GM03348 (cell line): ENCODE results near the gene ABL1.

Experiments used
- DNase-seq: peaks from one replicate; pipeline ENCODE4 v3.0.0; 2012; ENCODE audit warnings: low spot score

ABL1 gene

DNA sequence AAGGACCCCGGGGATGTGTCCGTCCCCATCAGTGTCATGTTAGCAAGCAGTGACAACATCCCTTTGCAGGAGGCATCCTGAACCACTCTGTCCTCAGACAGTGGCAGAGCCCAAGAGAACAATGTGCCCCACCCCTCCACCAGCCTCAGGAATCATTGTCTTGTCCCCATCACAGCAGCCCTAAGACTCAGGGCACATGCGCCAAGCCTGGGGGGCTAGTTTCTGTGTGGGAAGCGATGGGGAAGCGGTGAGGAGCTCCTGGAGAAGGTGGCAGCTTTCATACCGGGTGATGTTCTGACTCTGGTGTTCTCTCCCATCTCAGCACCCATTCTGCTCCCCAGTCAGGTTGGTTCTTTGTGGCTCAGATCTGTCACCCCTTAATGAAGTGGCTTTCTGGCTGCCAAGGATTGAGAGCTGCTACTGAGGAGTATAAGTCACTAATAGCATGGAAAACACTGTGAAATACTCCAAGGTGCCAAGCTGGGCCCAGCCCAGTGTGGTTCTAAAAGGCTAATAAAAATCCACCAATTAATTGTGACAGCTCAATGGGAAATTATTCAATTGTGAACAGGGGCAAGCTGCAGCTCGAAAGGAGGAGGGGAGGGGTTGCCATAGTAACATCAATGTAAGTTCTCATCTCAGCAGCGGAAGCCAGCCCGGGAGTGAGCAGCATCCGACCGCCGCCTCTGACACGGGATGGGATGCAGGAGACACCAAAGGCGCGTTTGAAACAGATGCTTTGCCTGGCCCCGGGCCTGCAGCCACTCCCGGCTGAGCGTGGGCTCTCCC is 56.8 kb downstream of the ABL1 start:
- DNase-seq: no peak

DNA sequence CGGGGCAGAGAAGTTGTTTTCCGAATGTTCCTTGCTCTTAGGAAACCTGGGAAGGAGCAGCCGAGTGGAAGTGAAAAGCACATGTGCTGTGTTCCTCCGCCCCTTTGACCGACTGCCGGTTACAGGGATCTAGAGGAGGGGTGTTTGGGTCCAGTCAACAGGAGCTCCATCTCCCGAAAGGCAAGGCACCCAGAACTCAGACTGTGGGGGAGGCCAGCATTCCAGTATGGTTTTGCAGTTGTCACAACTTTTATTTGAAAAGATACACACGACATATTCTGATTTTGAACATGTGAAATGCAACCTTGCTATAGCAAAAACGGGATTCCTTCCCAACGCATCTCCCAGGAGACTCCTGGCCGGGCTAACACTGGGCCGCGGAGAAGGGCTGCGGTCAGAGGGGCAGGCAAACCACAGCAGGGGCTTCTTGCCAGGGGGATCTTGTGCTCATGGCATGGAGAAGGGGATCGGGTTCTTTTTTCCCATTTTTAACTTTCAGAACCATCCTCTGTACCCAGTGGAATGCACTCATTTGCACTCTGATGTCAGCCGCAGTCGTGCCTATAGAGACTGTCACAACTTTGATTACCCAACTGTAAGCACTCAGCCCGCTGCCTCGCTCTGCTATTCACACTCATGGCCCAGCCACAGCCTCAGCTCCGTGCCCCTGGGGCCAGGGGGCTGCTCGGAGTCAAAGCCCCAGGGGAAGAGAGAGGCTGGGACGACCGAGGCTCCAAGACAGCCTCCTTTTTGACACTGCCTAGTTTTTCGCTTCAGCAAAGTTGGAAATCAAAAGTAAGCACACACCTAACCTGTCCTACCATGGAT is 57.6 kb downstream of the ABL1 start:
- no peak for DNase-seq

DNA sequence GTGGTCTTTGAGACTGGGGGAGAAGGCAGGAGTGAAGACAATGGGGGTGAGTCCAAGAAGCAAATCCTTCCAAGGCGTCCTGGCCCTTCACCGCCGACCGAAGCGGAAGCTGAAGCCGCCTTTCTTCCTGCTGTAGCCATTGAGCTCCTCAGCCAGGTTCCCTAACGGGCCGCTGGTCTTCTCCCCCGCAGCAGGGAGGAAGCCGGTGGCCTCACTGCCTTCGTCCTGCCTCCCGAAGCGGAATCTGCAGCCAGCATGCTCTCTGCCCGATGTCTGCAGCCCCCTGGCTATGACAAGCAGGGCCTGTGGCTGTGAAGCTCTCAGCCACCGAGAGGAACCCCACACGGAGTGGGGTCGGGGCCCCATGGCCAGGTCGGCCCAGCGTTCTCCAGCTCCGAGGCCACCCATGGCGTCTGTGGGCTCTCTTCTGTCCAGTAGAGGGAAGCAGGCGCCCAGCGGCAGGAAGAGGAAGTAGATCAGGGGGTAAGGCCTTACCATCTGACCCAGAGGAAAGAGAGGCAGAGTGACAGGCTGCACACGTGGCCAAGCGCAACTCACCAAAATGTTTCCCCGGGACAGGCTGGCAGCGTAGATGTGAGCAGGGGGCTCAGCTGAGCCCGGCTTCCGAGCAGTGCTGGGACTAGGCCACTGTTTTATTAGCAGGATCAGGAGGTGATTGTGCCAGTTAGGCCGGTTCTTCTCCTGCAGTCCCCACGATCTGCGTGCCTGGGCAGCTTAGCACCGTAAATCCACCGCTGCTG is 58.5 kb downstream of the ABL1 start:
- DNase-seq: no peak

DNA sequence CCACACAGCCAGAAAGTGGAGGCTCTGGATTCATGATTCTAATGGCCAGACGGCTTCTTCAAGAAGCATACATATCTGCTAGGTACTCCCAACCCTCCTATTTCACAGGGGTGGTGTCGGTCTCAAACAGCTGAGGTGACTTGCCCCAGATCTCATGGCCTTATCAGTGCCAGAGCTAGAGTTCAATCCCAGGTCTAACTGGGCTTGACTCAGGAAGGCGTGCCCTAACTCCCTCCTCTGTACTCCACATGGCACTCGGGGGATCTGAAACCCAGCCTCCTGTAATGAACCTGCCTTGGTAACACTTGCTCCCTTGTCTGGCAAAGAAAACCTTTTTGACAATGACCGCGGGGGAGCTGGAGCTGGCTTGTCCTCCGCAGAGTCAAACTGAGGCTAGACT is 59.5 kb downstream of the ABL1 start:
- no peak for DNase-seq

DNA sequence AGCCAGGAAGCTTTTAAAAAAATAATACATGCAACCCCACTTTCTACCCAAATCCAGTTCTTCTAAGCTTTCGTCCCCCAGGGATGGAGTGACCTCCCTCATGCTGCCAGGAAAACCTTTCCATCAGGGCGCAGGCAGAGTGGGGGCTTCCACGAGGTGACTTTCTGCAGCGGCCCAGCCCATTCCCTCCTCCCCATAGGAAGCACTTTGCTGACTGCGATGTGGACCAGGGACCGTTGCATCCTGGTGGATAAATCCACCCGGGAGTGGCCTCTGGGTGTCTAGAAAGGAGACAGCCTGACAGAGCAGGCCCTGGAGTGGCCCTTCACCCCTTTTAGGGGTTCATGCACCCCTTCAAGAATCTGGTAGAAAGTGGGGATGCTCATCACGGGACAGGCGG is 60.0 kb downstream of the ABL1 start:
- DNase-seq: no peak

DNA sequence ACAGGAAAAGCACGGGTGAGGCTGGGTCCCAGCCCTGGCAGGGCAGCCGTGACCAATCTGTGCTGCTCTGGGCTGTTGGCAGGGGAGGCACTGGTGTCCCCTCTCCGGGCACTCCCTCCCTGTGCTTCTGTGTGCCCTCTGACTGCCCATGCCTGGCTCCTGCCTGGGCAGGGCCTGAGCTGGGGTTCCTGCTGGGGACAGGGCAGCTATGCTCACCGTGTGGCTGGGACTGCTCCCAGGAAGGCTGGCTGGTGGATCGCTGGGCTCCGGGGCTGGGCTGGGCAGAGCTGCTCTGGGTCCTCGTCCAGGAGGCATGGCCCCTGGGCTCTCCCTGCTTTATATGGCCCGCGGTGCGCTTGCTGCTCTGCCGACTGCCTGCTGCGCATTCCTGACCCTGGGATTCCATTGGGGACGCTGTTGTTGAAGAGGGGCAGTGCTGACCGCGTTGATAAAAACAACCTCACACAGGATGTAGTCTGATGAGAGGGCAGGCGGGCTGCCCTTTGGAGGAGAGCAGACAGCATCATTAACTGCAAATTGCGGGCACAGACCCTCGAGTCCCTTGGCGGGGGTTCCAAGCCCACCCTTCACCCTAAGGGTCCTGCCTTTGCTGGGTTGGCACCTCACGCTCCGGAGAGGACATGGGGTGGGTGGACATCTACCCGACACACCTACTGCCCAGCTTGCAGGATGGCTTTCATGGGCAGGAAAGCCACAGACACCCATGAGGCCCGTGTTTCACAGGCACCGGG is 60.6 kb downstream of the ABL1 start:
- no peak for DNase-seq

DNA sequence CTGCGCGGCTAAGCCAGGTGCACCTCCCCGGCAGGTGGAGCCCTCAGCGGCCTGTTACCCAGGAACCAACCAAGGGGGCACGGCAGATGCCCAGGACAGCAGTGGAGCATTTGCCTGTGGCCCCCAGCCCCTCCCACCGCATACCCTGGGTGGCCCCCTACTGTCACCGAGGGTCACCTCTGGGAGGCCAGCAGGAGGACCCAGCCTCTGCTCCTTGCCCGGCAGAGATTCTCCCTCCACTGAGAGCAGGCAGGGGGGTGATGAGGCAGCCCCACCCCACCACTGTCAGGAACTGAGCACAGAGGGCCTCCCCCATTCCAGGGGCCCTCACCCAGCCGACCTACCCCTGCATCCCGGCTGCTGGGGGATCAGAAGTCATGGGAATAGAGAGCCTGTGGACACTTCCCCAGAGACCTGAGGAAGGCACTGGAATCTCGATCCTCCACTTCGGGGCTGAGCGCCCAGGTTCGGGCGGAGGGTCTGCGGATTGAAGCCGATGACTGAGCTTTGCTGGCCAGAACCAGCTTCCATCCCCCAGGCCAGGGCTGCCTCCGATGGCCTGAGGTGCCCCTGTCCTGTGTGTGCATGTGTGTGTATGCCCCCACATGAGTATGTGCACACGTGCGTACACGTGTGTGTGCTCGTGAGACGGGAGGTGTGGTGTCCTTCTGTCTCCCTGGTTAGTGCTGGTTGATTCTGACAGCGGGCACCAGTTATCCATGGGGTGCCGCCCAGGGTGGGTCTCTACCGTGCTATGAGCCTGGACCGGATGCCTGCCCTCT is 61.4 kb downstream of the ABL1 start, which contains the start of gene QRFP:
TSS of gene QRFP (minus strand) at position 580 of the 782 bp plus-strand sequence. CDS start 2,974 bp downstream, outside the sequence.
- DNase-seq: no peak

DNA sequence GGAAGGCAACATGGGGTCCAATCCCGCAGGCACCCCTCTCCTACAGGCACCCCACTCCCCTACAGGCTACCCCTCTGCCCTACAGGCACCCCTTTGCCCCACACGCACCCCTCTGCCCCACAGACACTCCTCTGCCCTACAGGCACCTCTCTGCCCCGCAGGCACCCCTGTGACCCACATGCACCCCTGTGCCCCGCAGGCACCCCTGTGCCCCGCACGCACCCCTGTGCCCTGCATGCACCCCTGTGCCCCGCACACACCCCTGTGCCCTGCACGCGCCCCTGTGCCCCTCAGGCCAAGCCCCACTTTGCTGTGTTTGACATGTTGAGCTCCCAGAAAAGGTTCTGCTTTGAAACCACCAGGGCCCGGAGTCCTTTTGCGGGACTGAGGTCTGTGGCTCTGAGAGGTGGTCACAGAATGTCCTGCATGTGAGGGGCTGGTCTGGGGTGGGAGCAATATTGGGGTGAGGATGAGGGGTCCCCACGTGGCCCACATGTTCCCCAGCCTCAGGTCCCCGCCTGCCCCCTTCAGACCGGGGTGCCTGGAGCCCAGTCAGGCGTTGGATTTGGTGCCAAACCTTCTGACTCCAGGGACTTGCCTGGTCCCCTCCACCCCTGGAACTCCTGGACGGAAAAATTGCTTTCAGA is 62.2 kb downstream of the ABL1 start:
- DNase-seq: no peak

DNA sequence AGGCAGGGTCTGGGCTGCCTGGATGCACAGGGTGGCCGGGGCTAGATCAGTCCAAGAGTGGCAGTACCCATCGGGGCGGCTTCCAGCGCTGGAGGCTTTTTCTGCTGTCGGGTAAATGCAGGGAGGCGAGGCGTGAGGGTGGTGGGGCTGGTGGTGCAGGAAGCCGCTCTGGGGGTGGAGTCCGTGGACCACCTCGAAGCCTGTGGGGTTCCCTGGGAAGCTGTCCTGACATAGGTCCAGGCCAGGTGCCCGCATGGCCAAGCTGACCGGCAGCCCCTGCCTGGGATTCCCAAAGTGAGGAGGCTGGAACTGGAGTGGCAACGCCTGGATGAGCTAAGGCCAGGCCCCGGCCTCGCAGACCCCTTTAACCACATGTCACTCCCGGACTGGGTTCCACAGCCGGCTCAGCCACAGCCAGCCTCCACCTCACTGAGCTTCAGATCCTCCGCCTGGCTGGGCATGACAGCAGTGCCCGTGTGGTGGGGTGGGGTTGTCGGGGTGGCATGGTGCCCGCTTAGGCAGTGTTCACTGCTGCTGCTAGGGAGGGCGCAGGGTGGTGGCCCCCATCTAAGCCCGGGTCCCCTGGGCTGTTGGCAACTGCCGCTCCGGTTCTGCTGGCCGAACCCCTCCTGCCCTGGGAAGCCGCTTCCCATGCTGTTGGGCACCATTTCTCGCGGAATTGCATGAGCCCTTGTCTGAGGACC is 62.9 kb downstream of the ABL1 start:
- DNase-seq: no peak

DNA sequence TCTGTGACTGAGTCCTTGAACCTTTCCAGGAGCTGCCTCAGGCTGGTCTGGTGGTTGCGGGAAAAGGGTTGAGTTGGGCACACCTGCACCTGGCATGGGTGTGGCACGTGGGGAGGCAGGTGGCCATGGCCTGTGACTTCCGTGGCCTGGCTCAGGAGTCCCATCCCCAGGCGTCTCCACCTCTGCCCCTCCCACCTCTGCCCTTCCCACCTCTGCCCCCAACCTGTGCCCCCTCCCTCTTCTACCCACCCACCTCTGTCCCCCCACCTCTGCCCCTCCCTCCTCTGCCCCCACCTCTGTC is 63.4 kb downstream of the ABL1 start:
- DNase-seq: no peak

DNA sequence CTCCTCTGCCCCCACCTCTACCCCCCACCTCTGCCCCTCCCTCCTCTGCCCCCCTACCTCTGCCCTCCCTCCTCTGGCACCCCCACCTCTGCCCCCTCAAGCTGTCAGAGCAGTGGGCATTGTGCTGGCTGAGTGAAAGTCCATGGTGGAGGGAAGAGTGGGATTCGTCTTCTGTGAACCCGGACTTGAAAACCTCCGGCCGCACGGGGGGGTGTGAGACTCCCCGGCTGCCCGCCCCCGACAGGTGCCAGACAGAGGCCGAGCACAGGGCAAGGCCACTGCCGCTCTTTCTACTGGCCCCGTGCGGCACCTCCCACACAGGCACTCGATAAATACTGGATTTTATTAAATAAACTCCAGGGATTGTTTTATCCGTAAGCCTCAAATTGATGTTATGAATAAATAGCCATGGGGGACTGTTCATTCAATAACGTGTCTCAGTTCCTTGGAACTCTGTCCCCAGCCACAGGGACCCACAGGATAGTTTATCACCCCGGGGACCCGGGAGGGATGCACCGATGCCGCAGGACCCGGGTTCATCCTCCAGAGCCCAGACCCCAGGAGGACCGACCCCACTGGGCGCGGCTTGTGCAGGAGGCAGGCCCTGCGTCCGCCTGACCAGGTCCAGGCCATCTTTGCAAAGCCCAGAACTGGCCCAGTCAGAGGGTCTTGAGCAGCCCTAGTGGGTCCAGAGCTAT is 64.1 kb downstream of the ABL1 start:
- DNase-seq: no peak

DNA sequence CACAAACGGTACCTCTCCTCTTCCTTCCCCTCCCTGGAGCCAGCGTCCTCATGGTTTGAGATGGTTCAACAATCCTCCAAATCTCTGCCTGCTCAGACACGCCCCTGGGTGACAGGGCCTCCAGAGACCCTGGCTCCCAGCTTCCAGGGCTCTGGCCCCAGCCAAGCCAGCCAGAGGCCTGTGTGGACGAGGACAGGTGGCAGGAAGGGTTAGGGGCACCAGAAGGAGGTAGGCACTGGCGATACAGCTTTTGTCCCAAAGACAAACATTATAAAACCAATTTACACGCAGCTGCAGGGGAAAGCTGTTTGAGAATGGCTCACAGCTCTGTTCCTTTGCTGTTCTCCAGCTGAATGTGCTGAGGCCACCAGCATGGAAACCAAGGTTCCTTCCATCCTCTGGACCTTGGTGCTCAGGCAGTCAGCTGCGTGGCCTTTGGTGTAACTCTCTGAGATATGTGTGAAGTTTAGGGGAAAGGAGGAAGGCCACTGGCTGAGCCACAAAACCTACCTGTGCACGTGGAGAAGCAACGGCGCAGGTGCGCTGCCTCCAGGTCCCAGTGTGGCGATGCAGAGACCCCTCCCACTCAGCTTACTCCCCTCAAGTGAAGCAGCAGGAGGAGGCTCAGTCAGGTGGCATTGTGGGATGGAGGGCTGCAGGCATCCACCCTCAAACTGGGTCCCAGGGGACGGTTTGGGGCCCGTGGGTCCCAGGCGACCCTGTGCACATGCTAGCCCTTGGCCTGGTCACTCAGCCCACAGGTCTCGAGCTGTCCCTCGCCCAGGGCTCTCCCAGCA is 65.8 kb downstream of the ABL1 start:
- DNase-seq: no peak

DNA sequence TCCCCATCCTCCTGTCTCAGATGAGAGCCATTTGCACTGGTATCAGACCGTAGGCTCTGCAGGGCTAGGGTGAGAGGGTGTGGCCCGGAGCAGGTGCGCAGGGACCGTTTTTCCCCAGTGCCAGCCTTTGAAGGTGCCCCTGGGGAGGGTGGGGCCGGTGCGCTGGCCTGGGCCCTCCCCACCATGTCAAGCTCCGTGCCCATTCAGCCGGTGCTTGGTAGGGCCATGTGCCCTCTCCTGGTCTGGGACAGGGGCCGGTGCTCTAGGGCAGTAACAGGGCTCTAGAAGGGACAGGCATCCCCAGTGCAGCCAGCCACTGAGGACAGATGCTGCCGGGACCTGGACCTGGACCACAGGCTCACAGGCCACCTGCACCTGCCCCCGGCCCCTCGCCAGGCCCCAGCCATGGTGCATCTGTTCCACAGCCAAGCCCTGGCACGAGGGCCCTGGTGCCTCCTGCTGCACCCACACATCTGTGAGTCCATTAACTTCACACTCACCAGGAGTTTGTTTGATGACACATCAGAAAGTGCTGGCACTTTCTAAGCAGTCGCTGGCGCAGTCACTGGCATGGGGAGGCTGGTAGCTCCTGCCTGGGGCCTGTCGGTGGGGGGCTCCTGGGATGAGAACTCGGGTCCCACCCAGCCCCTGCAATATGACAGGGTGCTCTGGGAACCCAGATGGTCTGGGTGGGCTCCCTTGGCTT is 66.6 kb downstream of the ABL1 start:
- DNase-seq: no peak

DNA sequence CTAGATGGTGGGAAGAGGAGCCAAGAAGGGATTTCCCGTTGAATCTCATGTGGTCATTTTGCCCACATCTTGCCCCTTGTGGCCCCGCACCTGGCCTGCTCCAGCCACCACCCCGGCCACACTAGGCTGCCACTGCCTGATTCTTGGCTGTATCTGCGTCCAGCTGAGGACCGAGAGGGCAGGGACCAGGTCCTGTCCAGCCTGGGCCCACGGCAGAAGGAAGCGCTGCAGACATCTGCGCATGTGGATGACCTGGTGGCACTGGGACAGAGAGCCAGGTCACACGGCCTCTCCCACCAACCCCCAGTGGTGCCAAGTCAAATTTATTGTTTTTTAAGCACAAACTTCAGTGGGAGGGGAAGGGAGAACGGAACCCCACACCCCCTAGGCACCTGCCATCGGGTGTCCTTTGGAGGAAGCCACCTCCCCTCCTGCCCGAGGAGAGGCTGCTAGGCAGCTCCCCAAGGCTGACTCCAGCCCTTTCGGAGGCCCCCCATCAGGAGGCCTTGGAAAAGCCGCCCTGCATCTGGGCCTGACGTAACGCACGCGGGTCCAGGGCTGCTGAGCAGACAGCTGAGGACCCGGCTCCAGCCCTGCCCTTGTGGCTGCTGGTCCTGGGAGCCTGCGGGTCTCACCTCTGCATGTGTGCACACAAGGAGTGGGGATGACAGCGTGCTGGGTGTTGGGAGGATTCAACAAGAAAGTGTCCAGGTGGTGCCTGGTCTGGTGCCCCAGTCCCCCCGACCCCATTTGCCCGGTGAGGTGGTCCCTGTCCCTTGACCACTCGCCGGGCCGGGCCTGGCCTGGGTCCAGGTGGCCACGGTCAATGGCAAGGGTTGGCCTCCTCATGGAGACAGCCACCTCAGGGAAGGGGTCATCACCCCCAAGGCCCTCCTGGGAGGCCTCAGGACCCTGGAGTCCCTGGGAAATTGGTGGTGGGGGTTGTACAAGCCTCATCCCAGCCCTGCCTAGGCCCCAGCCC is 67.4 kb downstream of the ABL1 start:
- DNase-seq: no peak

DNA sequence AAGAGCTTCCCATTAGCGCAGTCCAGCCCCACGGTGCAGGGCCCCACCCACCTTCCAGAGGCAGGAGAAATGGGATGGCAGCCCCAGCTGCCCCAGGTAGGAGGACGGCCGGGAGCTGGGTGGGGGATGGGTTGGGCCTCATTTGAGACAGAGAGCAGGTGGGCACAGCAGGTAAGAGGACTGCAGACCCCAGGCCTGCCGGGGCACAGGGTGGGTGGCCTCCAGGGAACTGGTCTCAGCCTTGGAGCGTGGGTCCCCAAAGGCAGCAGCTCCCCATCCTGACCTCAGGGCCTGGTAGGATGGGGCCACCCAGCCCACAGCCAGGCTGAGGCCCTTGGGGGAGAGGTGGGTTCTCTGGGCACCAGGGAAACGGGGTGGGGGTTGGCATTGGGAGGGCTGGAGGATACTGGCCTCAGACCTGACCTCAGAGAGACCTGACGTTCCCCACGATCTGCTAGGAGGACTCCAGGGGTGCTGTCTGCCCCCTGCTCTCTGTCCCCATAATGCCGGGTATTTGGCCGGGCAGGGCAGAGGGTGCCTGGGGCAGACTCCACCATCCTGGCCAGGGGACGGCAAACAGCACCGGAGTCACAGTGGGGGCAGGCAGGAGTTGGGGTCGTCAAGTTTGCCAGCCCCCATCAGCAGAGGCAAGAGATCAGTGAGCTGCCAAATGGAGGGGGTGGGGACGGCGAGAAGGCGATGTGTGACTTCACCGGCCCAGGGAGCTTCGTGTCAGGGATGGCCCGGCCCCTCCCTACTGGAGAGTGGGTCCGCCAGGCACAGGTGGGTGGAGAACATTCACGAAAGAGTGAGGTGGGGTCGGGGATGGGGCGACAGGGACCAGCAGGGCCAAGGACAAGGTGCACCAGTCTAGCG is 68.4 kb downstream of the ABL1 start:
- no peak for DNase-seq
